DLD1 (cell line): ENCODE data around the gene NLRP13.

Experiments used
- in situ Hi-C: cut with HindIII; loops from 2 replicates; pipeline ENCODE4 v1.10.0; 2017; ENCODE audit warnings: low sequenced_read_pairs

NLRP13 gene

GRCh38 chr19:55901369-55902079 lies 30.6 kb downstream of the NLRP13 start:
- in situ Hi-C loops = no loop called here

GRCh38 chr19:55898911-55899310 lies 33.2 kb downstream of the NLRP13 start:
- in situ Hi-C loops = no loop called here

- in situ Hi-C loops = no loop called here
These were observed 49.5 kb downstream of the NLRP13 start for GRCh38 chr19:55882626-55883025.

DNA sequence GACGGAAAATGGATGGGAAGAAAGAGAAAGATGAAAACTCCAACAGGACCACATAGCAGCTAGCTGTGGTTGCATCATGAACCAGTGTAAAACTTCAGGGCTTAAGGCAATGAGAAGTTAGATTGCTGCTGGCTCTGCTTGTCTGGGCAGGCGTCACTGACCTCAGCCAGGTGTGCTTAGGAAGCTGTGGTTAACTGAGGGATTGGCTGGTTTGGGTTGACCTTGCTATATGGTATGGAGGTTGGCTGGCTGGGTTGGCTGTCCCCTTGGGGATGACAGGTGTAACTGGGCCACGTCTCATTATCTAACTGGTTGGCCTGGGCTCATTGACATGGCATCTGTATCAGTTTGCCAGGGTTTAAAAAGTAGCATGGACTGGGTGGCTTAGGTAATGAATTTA lies 54.9 kb downstream of the NLRP13 start:
- in situ Hi-C loops = no loop called here

- in situ Hi-C loops = no loop called here
These were observed 61.4 kb downstream of the NLRP13 start for GRCh38 chr19:55870736-55871135.

GRCh38 chr19:55867101-55867500 lies 65.0 kb downstream of the NLRP13 start:
- in situ Hi-C loops = no loop called here

DNA sequence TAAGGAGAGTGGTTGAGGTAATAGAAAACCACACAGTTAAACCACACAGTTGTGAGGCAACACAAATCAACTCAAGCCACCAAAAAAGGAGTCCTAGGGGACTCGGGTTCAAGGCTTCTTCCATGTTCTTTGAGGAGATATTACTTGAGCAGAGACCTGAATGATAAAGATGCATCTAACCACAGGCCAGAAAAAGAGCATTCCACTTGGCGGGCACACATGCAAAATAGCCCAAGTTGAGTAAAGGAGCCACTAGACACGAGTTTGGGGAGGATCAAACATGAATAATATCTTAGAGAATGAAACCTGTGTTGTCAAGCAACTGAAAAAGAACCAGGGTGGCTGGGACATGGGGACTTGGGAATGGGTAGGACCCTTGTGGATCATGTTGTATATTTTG lies 65.6 kb downstream of the NLRP13 start:
- in situ Hi-C loops = no loop called here

DNA sequence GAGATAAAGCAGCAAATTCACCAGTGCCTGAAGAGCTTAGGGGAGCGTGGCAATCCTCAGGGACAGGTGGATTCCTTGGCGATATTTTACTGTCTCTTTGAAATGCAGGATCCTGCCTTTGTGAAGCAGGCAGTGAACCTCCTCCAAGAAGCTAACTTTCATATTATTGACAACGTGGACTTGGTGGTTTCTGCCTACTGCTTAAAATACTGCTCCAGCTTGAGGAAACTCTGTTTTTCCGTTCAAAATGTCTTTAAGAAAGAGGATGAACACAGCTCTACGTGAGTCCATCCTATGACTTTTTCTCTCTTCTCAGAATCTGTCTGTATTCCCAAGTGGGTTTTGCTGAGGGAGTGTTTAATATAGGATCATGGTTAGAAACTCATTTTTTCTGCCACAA lies 73.2 kb downstream of the NLRP13 start:
- in situ Hi-C loops = no loop called here

DNA sequence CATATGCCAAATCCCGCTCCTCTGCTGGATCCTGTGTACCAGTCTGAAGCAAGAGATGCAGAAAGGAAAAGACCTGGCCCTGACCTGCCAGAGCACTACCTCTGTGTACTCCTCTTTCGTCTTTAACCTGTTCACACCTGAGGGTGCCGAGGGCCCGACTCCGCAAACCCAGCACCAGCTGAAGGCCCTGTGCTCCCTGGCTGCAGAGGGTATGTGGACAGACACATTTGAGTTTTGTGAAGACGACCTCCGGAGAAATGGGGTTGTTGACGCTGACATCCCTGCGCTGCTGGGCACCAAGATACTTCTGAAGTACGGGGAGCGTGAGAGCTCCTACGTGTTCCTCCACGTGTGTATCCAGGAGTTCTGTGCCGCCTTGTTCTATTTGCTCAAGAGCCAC lies 73.7 kb downstream of the NLRP13 start:
- in situ Hi-C loops = no loop called here

- in situ Hi-C loops = no loop called here
These were observed 74.2 kb downstream of the NLRP13 start for GRCh38 chr19:55857974-55858373.

- in situ Hi-C loops = no loop called here
These were observed 75.0 kb downstream of the NLRP13 start for GRCh38 chr19:55857149-55857548.

DNA sequence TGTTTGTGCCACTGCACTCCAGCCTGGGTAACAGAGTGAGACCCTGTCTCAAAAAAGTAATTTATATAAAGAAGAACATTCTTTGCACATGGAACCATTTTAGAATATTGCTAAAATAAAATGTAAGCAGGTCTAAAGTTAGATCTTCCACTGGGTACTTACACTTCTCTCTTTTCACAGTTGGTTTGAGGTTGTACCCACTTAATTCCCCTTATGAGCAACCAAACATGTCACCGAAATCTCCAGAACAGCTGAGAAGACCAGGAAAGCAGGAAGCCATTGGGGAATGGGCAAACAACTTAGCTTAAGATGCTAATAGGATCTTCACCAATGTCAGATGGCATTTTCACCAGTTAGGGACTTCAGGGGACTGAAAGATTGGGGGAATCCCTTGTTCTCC lies 77.0 kb downstream of the NLRP13 start:
- in situ Hi-C loops = no loop called here
